CD4-positive, alpha-beta T cell treated with Interleukin-4 for 1 hour (primary cell): ENCODE results near the gene PALLD.
"Not testable (repeated sequence)": the region's sequence is repeated elsewhere in the genome, so short reads cannot be mapped to it uniquely, and the experiment has no call there.

Experiments
- DNase-seq, 2 donors: peaks; one replicate each; pipeline ENCODE4 v3.0.0-alpha.2; 2020 to 2022

PALLD gene

GRCh38 chr4:168712316-168712890 lies 215.6 kb downstream of the PALLD start:
- DNase-seq, result no peak

GRCh38 chr4:168713253-168713652 lies 216.4 kb downstream of the PALLD start:
- DNase-seq, result no peak

GRCh38 chr4:168715896-168716295 lies 219.0 kb downstream of the PALLD start:
- DNase-seq, result no peak

- DNase-seq, result no peak
These were observed 219.7 kb downstream of the PALLD start for GRCh38 chr4:168716406-168717129.

- no peak for DNase-seq
These were observed 221.0 kb downstream of the PALLD start for GRCh38 chr4:168717847-168718246.

GRCh38 chr4:168719725-168720124 lies 222.9 kb downstream of the PALLD start:
- no peak for DNase-seq

- no peak for DNase-seq
These were observed 223.6 kb downstream of the PALLD start for GRCh38 chr4:168720396-168720900.

- DNase-seq, result no peak
These were observed 225.5 kb downstream of the PALLD start for GRCh38 chr4:168722391-168722790.

- DNase-seq, result no peak
These were observed 226.2 kb downstream of the PALLD start for GRCh38 chr4:168723020-168723419.

GRCh38 chr4:168723569-168723968 lies 226.7 kb downstream of the PALLD start:
- no peak for DNase-seq

- DNase-seq, result no peak
These were observed 227.4 kb downstream of the PALLD start for GRCh38 chr4:168724243-168724642.

GRCh38 chr4:168724686-168725411 lies 228.0 kb downstream of the PALLD start:
- DNase-seq, result no peak

- DNase-seq, result no peak
These were observed 229.1 kb downstream of the PALLD start for GRCh38 chr4:168725930-168726329.

GRCh38 chr4:168727181-168727580 lies 230.3 kb downstream of the PALLD start:
- not testable (repeated sequence) for DNase-seq

- no peak for DNase-seq
These were observed 234.3 kb downstream of the PALLD start for GRCh38 chr4:168731006-168731636.

- DNase-seq, result no peak
These were observed 235.0 kb downstream of the PALLD start for GRCh38 chr4:168731706-168732414.

GRCh38 chr4:168732714-168733113 lies 235.9 kb downstream of the PALLD start:
- DNase-seq, result no peak

GRCh38 chr4:168734703-168735678 lies 238.1 kb downstream of the PALLD start:
- DNase-seq, result no peak

GRCh38 chr4:168735735-168736134 lies 238.9 kb downstream of the PALLD start:
- DNase-seq, result no peak

- DNase-seq, result no peak
These were observed 240.3 kb downstream of the PALLD start for GRCh38 chr4:168736860-168737805.
